Measurements from ENCODE around the gene TSPAN13. TPM values are rescaled to one million over a fixed set of nuclear protein-coding genes. Genes with fewer than 3 reads are reported as not detected.

The TSPAN13 gene
- total RNA-seq, 3 donors from 2014 or later = 10.2 to 73.8 (median 42.6) TPM

DNA sequence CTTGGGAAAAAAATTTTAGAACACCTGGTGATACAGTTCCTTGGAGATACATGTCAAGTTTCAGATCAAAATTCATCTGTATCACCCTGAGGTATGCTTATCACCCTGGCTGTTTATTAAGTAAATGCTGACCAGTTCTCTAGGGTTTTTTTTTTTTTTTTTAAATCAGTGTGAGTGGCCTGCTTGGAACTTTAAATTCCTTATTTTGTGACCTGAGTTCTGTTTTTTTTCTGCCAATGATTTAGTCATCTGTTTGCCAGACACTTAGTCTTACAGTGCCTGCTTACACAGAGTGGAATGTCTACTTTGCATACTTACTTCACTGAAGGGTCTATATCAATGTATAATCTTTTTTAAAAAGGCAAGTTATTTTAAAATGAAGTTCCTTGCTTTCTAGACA, 1.8 kb downstream of the TSPAN13 start:
- H3K27me3 ChIP-seq = no peaks in the 10 kb centered on the region
- H3K9me3 ChIP-seq = no peaks in the 10 kb centered on the region
- H3K4me1 ChIP-seq = no peaks in the 10 kb centered on the region
- DNase-seq (ENCODE audit: low spot score in 2 of 2) = no peak
- H3K27ac ChIP-seq = peak overlapping the region; percentile 74 to 85
- intact Hi-C loops (cut with DNase I; ENCODE audit: low total_unique reads) = no loop called here
- peak overlapping the region; percentile 45 to 81 (median 68) for H3K4me3 ChIP-seq
- no peak for TF ChIP-seq POLR2AphosphoS5 (IDR thresholded peaks at IDR 0.05)
- TF ChIP-seq POLR2A (IDR thresholded peaks at IDR 0.05) = no peak
- TF ChIP-seq, protein P1, sequence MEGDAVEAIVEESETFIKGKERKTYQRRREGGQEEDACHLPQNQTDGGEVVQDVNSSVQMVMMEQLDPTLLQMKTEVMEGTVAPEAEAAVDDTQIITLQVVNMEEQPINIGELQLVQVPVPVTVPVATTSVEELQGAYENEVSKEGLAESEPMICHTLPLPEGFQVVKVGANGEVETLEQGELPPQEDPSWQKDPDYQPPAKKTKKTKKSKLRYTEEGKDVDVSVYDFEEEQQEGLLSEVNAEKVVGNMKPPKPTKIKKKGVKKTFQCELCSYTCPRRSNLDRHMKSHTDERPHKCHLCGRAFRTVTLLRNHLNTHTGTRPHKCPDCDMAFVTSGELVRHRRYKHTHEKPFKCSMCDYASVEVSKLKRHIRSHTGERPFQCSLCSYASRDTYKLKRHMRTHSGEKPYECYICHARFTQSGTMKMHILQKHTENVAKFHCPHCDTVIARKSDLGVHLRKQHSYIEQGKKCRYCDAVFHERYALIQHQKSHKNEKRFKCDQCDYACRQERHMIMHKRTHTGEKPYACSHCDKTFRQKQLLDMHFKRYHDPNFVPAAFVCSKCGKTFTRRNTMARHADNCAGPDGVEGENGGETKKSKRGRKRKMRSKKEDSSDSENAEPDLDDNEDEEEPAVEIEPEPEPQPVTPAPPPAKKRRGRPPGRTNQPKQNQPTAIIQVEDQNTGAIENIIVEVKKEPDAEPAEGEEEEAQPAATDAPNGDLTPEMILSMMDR (IDR thresholded peaks at IDR 0.05) = no peak
- no peaks in the 10 kb centered on the region for H3K36me3 ChIP-seq

GRCh38 chr7:16758036-16758435, 4.5 kb downstream of the TSPAN13 start:
- TF ChIP-seq POLR2A (IDR thresholded peaks at IDR 0.05) (no peak), POLR2AphosphoS5 (IDR thresholded peaks at IDR 0.05) (no peak)
- TF ChIP-seq, protein P1 (IDR thresholded peaks at IDR 0.05) = no peak
- intact Hi-C loops (cut with DNase I; ENCODE audit: low total_unique reads) = no loop called here
- DNase-seq (ENCODE audit: low spot score in 2 of 2) = no peak

DNA sequence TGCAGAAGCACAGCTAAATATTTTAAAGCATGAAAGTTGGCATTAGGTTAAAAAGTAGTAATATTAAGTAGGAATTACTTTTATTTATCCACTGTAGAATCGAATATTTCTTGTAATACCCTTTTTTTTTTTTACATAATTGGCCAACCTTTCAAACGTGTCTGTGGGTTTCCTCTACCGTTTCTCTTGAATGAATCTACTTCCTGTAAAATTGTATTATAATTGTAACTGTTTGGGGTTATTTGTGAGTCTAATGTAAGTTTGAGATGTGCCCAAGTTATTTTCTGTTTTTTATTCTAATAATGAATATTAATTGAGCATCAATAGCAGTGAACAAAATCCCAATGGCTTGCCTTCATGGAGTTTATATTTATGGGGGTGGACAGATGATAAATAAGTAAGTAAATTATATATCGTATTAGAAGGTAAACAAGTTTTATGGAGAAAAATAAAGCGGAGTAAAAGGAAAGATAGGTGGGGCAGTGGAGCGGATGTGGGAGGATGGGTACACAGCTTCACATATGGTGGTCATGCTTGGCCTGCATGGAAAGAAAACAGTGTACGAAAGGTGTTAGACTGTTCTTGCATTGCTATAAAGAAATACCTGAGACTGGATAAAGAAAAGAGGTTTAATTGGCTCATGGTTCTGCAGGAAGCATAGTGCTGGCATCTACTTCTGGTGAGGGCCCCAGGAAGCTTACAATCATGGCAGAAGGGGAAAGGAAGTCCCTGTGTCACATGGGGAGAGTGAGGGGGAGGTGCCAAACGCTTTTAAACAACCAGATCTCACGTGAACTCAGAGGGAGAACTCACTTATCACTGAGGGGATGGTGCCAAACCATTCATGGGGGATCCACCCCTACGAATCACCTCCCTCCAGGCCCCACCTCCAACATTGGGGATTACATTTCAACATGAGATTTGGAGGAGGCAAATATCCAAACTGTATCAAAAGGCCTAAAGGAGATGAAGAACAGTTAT, 5.4 kb downstream of the TSPAN13 start:
- Histone ChIP-seq H3K9me3 (no peaks in the 10 kb centered on the region), H3K4me3 (no peak overlapping the region), H3K27ac (no peak overlapping the region), H3K27me3 (no peaks in the 10 kb centered on the region), H3K36me3 (no peaks in the 10 kb centered on the region), H3K4me1 (no peaks in the 10 kb centered on the region)
- intact Hi-C loops (cut with DNase I; ENCODE audit: low total_unique reads) = no loop called here
- TF ChIP-seq, protein P1 (IDR thresholded peaks at IDR 0.05) = no peak
- TF ChIP-seq POLR2AphosphoS5 (IDR thresholded peaks at IDR 0.05) (no peak), POLR2A (IDR thresholded peaks at IDR 0.05) (no peak)
- no peak for DNase-seq (ENCODE audit: low spot score in 2 of 2)

More at GRCh38 chr7:16758036-16758435, 4.5 kb downstream of the TSPAN13 start:
- H3K4me1 ChIP-seq = no peaks in the 10 kb centered on the region
- no peaks in the 10 kb centered on the region for H3K36me3 ChIP-seq
- no peak overlapping the region for H3K27ac ChIP-seq
- no peaks in the 10 kb centered on the region for H3K27me3 ChIP-seq
- H3K9me3 ChIP-seq = no peaks in the 10 kb centered on the region
- no peak overlapping the region for H3K4me3 ChIP-seq

DNA sequence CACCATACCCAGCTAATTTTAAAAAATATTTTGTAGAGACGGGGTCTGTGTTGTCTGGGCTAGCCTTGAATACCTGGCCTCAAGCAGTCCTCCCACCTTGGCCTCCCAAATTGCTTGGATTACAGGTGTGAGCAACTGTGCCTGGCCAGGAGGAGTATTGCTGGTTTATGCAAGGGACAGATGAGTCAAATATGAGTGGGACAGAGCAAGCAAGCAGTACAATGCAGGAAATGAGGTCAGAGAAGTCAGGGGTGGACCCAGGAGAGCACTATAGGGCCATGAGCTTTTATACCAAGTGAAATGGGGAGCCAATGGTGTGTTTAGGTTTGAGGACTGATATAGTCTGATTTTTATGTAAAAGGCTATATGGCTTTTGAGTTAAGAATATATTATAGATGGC, 6.3 kb downstream of the TSPAN13 start:
- intact Hi-C loops (cut with DNase I; ENCODE audit: low total_unique reads) = no loop called here
- Histone ChIP-seq H3K4me1 (no peaks in the 10 kb centered on the region), H3K27ac (no peak overlapping the region), H3K27me3 (no peaks in the 10 kb centered on the region), H3K9me3 (no peaks in the 10 kb centered on the region), H3K36me3 (no peaks in the 10 kb centered on the region), H3K4me3 (no peak overlapping the region)
- no peak for DNase-seq (ENCODE audit: low spot score in 2 of 2)
- TF ChIP-seq, protein P1 (IDR thresholded peaks at IDR 0.05) = no peak
- TF ChIP-seq POLR2AphosphoS5 (IDR thresholded peaks at IDR 0.05) = no peak
- no peak for TF ChIP-seq POLR2A (IDR thresholded peaks at IDR 0.05)

GRCh38 chr7:16762177-16762576, 8.6 kb downstream of the TSPAN13 start:
- DNase-seq (ENCODE audit: low spot score in 2 of 2) = no peak
- H3K4me3 ChIP-seq = no peak overlapping the region
- H3K4me1 ChIP-seq = no peaks in the 10 kb centered on the region
- intact Hi-C loops (cut with DNase I; ENCODE audit: low total_unique reads) = no loop called here
- TF ChIP-seq, protein P1 (IDR thresholded peaks at IDR 0.05) = no peak
- TF ChIP-seq POLR2AphosphoS5 (IDR thresholded peaks at IDR 0.05) (no peak), POLR2A (IDR thresholded peaks at IDR 0.05) (no peak)
- no peaks in the 10 kb centered on the region for H3K27me3 ChIP-seq
- no peaks in the 10 kb centered on the region for H3K36me3 ChIP-seq
- H3K9me3 ChIP-seq = no peaks in the 10 kb centered on the region
- H3K27ac ChIP-seq = no peak overlapping the region
